HG03045 (cell line): ENCODE data around the gene VANGL2.

Experiments used
- ATAC-seq: cut with Tn5 transposase; IDR thresholded peaks from one replicate; pipeline ENCODE4 v1.9.1; 2021; ENCODE audit warnings: mild to moderate bottlenecking, moderate library complexity; ENCODE audit not compliant: unreplicated experiment

VANGL2 gene

DNA sequence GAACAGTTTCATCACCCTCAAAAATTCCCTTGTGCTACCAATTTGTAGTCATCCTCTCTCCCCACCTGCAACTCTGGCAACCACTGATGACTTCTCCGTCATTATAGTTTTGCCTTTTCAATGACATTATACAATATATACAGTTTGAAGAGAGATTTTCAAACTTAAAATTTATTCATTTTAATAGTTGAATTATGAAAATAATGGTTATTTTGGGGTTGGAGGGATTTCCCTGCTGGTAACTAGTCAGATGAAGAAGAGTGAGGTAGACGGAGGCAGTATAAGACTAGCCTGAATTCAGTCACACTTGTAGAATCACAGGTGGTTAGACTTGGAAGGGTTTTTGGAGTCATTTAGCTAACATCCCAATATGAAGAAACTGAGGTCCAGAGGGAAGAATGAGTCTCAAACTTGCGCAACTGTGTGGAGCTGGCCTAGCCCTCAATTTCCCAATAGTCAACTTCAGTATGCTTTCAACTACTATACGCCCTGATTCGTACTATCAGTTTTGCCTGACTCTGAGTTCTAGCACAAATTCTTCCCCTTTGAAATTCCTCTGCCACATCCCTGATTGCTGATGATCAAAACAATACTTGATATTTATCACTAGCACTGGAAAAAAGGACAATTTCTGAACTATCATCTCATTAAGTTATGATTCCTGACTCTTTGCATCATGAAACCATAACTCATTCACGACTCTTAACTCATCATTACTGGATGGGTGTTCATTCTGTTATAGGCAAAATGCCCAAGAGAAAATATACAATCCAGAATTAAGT lies 54.2 kb downstream of the VANGL2 start:
- no peak for ATAC-seq

DNA sequence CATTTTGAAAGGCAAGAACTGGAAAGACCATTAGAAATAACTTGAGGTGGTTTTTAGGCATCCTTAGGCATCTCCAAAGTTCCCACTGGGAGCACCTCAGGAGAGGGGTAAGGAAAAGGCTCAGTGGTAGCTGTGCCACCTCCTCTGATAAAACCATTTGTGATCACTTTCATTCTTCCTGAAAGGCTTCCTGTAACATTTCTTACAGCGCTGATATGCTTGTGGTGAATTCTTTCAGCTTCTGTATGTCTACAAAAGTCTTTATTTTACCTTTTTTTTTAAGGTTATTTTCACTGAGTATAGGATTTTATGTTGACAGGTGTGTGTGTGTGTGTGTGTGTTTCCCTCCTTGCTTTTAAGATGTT lies 54.8 kb downstream of the VANGL2 start:
- no peak for ATAC-seq

DNA sequence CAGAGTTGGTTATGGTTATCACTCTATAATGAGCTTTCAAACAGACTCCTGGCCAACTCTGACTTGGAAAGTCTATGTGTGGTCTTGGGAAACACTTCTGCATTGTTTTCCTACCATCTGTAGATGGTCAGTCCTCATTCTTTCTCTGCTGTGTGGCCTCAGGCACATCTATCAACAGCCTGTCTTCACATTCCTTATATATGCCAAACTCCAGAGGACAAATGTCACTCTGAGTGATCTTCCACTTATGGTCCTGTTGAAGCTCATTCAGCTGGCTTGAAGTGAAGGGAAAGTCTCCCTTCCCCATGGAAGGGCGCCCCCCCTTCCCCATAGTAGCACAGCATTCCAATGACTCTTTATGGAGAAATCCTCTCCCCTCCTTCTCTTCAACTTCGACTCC lies 58.7 kb downstream of the VANGL2 start:
- no peak for ATAC-seq

DNA sequence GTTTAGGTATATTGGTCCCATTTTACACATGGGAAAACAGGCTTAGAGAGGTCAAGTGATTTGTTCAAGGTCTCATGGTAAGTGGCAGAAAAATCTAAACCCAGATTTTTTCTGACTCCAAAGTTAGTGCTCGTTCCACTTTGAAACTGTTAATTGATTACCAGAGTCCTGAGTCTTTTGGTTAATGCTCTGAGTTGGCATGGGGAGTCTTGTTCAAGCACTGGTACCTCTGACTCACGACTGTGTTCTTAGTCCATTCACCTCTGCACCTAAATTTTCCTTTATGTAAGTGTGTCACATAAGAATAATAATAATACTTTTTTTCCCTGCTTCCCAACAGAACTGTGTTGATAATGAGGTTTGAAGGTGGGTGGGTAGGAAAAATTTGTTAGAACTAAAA lies 59.3 kb downstream of the VANGL2 start:
- ATAC-seq, result no peak

DNA sequence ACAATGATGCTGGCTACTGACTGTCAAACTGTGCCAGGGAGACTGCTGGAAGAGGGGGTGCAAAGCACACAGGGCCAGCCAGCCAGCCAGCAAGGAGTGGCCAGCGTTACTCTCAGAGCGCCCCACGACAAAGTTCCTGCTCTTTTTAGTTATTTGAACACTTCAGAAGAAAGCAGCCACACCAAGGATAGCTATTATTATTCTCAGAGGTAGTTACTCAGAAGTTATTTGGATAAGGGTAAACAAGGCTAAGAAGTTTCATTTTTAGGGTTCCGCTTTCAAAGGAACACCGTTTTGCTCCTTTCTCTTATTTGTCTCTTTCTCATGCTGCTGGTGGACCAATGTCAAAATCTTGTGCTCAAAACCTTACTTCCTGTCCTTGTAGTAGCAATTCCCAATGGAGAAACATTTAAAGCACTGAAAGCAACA lies 59.9 kb downstream of the VANGL2 start:
- no peak for ATAC-seq

DNA sequence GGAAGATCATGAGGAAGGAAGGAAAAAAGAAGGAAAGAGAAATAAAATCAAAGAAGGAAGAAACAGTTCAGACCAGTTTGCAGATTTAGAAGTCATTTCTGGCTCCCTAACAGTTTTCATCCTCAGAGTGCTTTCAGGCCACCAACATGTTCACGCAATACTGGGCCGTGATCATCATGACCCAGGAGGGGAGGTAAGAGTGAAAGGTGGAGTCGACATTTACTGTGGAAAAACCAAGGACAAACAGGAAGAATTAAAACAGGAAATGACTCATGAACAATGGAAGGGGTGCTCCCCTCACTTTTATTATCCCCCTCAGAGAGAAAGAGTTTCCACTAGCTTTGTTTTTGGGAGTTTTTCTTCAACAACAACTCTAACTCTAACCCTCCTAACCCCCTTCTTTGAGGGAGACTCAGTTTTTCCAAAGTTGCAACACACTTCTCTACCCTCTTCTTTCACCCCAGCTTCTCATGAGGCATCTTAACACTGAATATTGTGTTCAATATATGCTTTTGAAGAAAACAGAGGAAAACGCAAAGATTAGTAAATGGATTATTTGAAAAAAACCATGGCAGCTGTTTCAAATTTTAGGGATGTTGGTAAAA lies 60.4 kb downstream of the VANGL2 start:
- no peak for ATAC-seq

DNA sequence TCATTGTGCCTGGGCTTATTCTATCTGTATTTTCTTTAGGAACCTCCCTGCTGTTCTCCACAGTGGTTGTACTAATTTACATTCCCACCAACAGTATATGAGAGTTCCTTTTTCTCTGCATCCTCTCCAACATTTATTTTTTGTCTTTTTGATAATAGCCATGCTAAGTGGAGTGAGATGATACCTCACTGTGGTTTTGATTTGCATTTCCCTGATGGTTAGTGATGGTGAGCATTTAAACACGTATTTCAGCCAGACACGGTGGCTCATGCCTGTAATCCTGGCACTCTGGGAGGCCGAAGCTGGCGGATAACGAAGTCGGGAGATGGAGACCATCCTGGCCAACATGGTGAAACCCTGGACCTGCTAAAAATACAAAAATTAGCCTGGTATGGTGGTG lies 64.8 kb downstream of the VANGL2 start:
- no peak for ATAC-seq

DNA sequence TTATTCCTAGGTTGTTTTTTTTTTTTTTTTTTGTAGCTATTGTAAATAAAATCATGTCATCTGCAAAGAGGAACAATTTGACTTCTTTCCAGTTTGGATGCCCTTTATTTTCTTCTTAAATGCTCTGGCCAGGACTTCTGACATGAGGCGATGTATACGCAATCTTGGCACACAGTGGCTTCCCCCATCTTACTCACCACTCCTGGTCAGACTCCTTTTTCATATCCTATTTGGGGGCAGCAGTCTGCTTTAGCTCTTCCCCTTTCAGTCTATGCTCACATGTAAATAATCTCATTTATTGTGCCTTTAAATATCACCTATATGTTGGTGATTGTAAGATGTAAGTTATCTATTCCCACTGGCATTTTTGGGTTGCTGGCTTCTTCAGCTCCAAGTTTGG lies 66.6 kb downstream of the VANGL2 start:
- no peak for ATAC-seq

DNA sequence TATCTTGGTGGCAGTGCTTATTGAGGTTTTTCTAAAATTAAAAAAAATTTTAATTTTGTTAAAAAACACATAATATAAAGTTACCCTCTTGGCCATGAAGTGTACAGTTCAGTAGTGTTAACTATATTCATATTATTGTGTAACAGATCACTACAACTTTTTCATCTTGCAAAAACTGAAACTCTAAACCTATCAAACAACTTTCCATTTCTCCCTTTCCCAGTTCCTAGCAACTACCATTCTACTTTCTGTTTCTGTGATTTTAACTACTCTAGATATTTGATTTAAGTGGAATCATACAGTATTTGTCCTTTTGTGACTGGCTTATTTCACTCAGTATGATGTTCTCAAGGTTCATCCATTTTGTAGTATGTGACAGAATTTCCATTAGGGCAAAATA lies 67.2 kb downstream of the VANGL2 start:
- no peak for ATAC-seq

DNA sequence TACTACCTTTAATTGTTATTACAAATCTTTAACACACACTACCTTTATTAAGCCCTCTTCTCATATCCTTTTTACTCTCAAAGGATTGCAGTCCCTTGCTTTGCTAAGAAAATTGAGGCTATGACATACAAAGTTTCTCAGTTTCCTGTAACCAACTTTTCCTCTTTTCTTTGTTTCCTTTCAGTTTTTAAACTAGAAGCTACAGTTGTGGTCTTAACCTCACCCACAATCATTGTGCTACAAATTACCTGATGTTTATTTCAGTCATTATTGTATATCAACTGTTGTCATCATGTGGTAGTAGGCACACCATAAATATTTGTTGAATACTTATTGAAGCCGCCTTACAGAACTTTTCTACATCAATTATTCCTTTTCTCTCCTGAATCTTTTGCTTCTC lies 70.9 kb downstream of the VANGL2 start:
- no peak for ATAC-seq

DNA sequence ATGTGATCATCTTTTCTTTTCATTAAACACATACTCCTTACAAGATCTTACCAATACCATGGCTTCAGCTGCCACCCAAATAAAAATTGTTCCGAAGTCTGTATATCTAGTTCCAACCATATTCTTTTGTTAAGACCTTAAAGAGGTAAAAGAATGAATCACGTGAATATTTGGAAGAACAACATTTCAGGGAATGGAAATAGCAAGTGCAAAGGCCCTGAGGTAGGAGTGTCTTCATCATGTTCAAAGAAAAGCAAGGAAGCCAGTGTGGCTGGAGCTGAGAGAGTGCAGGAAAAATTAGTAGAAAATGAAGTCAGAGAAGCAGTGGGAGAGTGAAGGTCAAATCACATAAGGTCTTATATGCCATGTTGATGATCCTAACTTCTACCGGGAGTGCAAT lies 71.7 kb downstream of the VANGL2 start:
- no peak for ATAC-seq

DNA sequence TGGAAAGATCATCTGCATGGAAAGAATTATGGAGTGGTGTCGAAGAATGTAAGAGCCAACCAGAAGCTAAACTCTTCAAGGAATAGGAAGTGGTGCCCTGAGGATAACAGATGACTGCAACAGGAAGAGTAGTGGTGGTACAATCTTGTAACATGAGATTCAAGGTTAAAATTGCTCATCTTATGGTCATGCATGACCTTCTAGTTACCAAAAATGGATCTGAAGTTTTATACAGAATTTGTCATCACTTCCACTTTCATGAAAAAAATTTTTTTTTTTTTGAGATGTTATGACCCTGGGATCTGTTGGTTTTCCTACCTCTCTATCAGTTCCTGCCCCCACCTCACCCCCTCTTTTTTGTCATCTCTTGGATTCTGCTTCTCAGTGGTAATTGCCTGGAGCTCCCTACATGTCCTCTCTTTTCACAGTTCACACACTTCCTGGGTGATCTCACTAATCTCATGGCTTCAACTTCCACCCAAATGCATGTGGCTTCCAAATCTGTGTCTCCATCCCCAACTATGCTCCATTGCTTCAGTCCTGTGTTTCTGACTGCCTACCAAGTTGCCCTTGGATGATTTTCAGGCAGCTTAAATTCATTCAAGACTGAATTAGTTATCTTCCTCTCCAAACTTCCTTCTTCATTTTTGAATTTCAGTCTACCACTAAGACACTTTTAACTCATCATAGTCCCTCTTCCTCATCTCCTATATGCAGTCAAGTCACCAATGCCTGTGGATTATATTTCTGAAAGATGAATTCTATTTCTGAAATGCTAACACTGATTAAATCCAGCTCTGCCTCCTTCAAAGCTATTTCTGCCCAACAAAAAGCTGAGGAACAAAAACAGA lies 74.3 kb downstream of the VANGL2 start:
- ATAC-seq, result no peak
